Measurements from ENCODE around the gene CERS4.
"Not testable (repeated sequence)": the region's sequence is repeated elsewhere in the genome, so short reads cannot be mapped to it uniquely, and the experiment has no call there.

Gene CERS4

GRCh38 chr19:8244442-8244841 is 35.3 kb downstream of the CERS4 start:
- TF ChIP-seq POLR2A (IDR thresholded peaks at IDR 0.05; ENCODE audit: low read length) (no peak), GATA1 (IDR thresholded peaks at IDR 0.05; ENCODE audit: low read depth, low read length) (no peak)
- no peak for DNase-seq

- DNase-seq, result no peak
- TF ChIP-seq POLR2A (IDR thresholded peaks at IDR 0.05; ENCODE audit: low read length), result no peak
- no peak for TF ChIP-seq GATA1 (IDR thresholded peaks at IDR 0.05; ENCODE audit: low read depth, low read length)
Observed at GRCh38 chr19:8245869-8246835, 37.0 kb downstream of the CERS4 start.

- DNase-seq, result not testable (repeated sequence)
Observed at GRCh38 chr19:8247129-8247890, 38.1 kb downstream of the CERS4 start.

GRCh38 chr19:8248348-8249328 is 39.5 kb downstream of the CERS4 start:
- DNase-seq, result no peak
- TF ChIP-seq POLR2A (IDR thresholded peaks at IDR 0.05; ENCODE audit: low read length) (no peak), GATA1 (IDR thresholded peaks at IDR 0.05; ENCODE audit: low read depth, low read length) (no peak)

- TF ChIP-seq GATA1 (IDR thresholded peaks at IDR 0.05; ENCODE audit: low read depth, low read length), result no peak
- no peak for TF ChIP-seq POLR2A (IDR thresholded peaks at IDR 0.05; ENCODE audit: low read length)
- DNase-seq, result no peak
Observed at GRCh38 chr19:8250596-8250995, 41.4 kb downstream of the CERS4 start.

- no peak for DNase-seq
Observed at GRCh38 chr19:8251025-8251472, 41.9 kb downstream of the CERS4 start.

GRCh38 chr19:8252922-8253589 is 43.9 kb downstream of the CERS4 start:
- peak; percentile 76 to 89 for DNase-seq
- TF ChIP-seq GATA1 (IDR thresholded peaks at IDR 0.05; ENCODE audit: low read depth, low read length) (no peak), POLR2A (IDR thresholded peaks at IDR 0.05; ENCODE audit: low read length) (no peak)

More at GRCh38 chr19:8251025-8251472, 41.9 kb downstream of the CERS4 start:
- no peak for TF ChIP-seq POLR2A (IDR thresholded peaks at IDR 0.05; ENCODE audit: low read length)
- no peak for TF ChIP-seq GATA1 (IDR thresholded peaks at IDR 0.05; ENCODE audit: low read depth, low read length)

- TF ChIP-seq POLR2A (IDR thresholded peaks at IDR 0.05; ENCODE audit: low read length), result no peak
- no peak for TF ChIP-seq GATA1 (IDR thresholded peaks at IDR 0.05; ENCODE audit: low read depth, low read length)
- DNase-seq, result no peak
Observed at GRCh38 chr19:8253678-8254077, 44.5 kb downstream of the CERS4 start.

GRCh38 chr19:8254286-8255001 is 45.3 kb downstream of the CERS4 start:
- DNase-seq, result no peak

GRCh38 chr19:8255426-8256125 is 46.4 kb downstream of the CERS4 start:
- no peak for DNase-seq
- TF ChIP-seq GATA1 (IDR thresholded peaks at IDR 0.05; ENCODE audit: low read depth, low read length) (no peak), POLR2A (IDR thresholded peaks at IDR 0.05; ENCODE audit: low read length) (no peak)

More at GRCh38 chr19:8254286-8255001, 45.3 kb downstream of the CERS4 start:
- TF ChIP-seq POLR2A (IDR thresholded peaks at IDR 0.05; ENCODE audit: low read length), result no peak
- TF ChIP-seq GATA1 (IDR thresholded peaks at IDR 0.05; ENCODE audit: low read depth, low read length), result no peak

GRCh38 chr19:8256276-8257051 is 47.3 kb downstream of the CERS4 start:
- no peak for TF ChIP-seq GATA1 (IDR thresholded peaks at IDR 0.05; ENCODE audit: low read depth, low read length)
- no peak for TF ChIP-seq POLR2A (IDR thresholded peaks at IDR 0.05; ENCODE audit: low read length)
- no peak for DNase-seq
